Activated gamma-delta T cell (primary cell): Measurements from ENCODE around the gene ODAD4.

ENCODE experiments used
- DNase-seq: peaks from one replicate; lab custom pipeline; 2025; lab: John Stamatoyannopoulos, UW

ODAD4 gene

GRCh38 chr17:41970901-41971331 is 40.5 kb downstream of the ODAD4 start:
- DNase-seq, result no peak

- no peak for DNase-seq
Measured at GRCh38 chr17:41971721-41972523, 41.5 kb downstream of the ODAD4 start.

- no peak for DNase-seq
Measured at GRCh38 chr17:41972571-41973407, 42.4 kb downstream of the ODAD4 start.

- DNase-seq, result no peak
Measured at GRCh38 chr17:41973408-41973811, 43.0 kb downstream of the ODAD4 start.

GRCh38 chr17:41974031-41974430 is 43.6 kb downstream of the ODAD4 start:
- DNase-seq, result no peak

- DNase-seq, result no peak
Measured at GRCh38 chr17:41974658-41975057, 44.2 kb downstream of the ODAD4 start.

GRCh38 chr17:41975099-41976083 is 45.0 kb downstream of the ODAD4 start:
- DNase-seq, result no peak

- DNase-seq, result no peak
Measured at GRCh38 chr17:41976142-41976768, 45.8 kb downstream of the ODAD4 start.

GRCh38 chr17:41977991-41978390 is 47.6 kb downstream of the ODAD4 start:
- no peak for DNase-seq

GRCh38 chr17:41982026-41982760 is 51.8 kb downstream of the ODAD4 start:
- DNase-seq, result no peak

GRCh38 chr17:41984454-41984853 is 54.0 kb downstream of the ODAD4 start:
- DNase-seq, result no peak

GRCh38 chr17:41985919-41986318 is 55.5 kb downstream of the ODAD4 start:
- DNase-seq, result no peak

GRCh38 chr17:41986634-41987033 is 56.2 kb downstream of the ODAD4 start:
- no peak for DNase-seq

GRCh38 chr17:41987642-41988041 is 57.2 kb downstream of the ODAD4 start:
- no peak for DNase-seq

- no peak for DNase-seq
Measured at GRCh38 chr17:41988418-41988817, 58.0 kb downstream of the ODAD4 start.

GRCh38 chr17:41989702-41990419 is 59.4 kb downstream of the ODAD4 start:
- no peak for DNase-seq

GRCh38 chr17:41992576-41992975 is 62.2 kb downstream of the ODAD4 start:
- DNase-seq, result no peak

GRCh38 chr17:41996855-41997164 is 66.4 kb downstream of the ODAD4 start:
- DNase-seq, result no peak

- DNase-seq, result no peak
Measured at GRCh38 chr17:41998497-41998896, 68.1 kb downstream of the ODAD4 start.
